CD4-positive, alpha-beta T cell treated with Interleukin-15 for 4 hours (primary cell): ENCODE data around the gene POP5.
A peak's percentile ranks its signal among the peaks of the same experiment; 100 is the strongest.

Source experiments
- DNase-seq: peaks from one replicate; pipeline ENCODE4 v3.0.0-alpha.2; 2020; ENCODE audit warnings: low spot score

Gene POP5

GRCh38 chr12:120588948-120589930 lies 8.0 kb upstream of the POP5 start:
- DNase-seq, result no peak

GRCh38 chr12:120588371-120588770 lies 7.2 kb upstream of the POP5 start:
- no peak for DNase-seq

DNA sequence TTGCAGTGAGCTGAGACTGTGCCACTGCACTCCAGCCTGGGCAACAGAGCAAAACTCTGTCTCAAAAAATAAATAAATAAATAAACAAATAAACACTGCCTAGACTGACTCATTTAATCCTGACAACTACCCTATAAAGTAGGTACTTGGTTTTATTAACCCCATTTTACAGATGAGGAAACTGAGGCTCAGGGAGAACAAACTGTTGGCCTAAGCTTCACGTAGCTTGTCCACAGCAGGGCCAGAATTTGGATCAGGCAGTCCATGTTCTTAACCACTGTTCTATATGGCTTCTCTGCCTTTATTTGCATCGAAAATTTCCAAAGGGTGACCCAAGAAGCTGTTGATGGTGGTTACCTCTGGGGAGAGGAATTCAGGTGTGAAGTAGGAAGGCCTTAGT lies 5.7 kb upstream of the POP5 start:
- DNase-seq, result no peak

GRCh38 chr12:120586206-120586605 lies 5.0 kb upstream of the POP5 start:
- no peak for DNase-seq

GRCh38 chr12:120584343-120585149 lies 3.3 kb upstream of the POP5 start:
- peak; percentile 59 for DNase-seq

DNA sequence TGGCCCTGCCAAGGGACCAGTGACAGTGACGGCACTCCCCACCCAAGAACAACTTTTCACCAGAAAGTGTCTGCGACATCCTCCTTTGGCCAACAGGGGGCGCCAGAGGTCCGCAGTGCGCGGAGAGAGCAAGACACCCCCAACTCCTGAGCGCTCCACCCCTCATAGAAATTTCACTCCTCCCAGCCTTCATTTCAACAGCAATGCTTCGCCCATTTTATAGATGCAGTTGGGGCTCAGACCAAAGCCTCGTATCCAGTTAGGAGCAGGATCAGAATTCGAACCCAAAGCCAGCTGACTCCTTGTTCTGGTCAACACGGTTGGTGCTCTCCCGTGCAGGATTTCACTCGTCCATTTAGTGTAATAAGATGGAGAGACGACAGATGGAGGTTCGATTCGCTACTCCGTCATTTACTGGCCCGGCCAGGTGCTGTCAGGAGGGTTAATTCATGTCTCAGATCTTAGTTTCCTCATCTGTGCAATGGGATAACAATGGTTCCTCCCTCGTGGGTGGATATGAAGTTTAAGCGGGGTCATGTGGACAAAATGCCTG lies 2.4 kb upstream of the POP5 start:
- peak; percentile 83 for DNase-seq

DNA sequence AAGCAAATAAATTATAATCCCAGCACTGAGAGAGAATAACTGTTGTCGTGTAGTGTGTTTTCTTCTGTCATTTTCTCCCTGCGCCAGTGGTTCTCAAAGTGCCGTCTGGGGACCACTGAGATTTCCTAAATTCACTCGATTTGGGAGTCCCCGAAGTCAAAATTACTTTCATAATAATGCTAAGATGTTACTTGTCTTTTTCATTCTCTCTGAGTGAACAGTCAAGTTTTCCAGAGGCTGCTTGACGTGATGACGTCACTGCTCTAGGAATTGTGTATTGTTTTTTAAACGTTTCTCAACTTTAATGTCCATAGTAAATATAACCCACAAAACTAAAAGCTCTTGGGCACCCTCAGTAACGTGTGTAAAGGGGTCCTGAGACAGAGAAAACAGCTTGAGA lies 796 bp upstream of the POP5 start:
- DNase-seq, result no peak

DNA sequence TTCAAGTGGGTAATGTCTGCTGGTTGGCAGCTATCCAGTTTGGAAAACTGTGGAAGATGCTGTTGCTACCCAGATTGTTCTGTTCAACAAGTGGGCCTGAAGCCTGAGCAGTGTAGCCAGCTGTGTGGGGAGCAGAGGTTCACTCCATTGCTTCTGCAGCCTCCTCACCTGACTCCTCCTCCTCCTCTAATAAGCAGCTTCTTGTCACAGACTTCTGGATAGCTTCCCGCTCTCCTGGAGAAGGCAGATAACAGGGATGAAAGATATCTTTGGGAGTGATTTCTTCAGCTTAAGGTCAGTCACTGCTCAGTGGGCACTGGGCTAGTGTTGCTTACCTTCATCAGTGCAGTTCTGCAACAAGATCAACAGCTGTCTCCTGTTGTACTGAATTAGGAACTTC lies 2.0 kb downstream of the POP5 start:
- no peak for DNase-seq

DNA sequence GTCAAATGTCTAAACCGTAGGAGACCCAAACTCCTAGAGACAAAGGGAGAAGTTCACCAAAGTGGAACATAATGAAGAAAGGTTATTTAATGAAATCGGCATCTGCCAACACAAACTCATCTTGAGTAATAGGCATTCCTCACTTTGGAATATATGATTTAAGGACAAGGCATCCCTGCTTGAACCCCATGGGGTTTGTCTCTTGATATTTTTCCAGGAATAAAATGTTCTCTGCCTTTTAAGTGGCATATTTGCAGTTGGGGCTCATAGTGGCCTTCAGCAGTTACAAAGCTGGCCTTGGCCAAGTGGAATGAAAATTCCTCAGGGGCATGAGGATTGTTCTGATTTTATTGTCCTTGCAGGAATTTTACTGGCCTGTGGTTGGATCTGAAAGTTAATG lies 7.1 kb downstream of the POP5 start:
- no peak for DNase-seq

GRCh38 chr12:120573560-120573959 lies 7.6 kb downstream of the POP5 start:
- DNase-seq, result no peak

GRCh38 chr12:120571299-120571698 lies 9.9 kb downstream of the POP5 start:
- no peak for DNase-seq

DNA sequence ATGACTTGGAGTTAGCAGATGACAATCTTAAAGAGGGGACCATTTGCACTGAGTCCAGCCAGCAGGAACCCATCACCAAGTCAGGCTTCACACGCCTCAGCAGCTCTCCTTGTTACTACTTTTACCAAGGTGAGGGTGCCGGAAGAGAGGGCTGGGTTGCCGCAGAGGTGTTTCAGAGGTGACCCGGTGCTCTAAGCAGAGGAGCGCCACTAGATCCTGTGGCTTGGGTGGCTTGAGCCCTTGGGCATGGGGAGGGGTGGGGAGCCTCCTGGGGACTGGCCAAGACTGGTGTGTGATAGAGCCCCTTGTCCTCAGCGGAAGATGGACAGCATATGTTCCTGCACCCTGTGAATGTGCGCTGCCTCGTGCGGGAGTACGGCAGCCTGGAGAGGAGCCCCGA lies 17.7 kb downstream of the POP5 start:
- no peak for DNase-seq

GRCh38 chr12:120562906-120563305 lies 18.3 kb downstream of the POP5 start:
- no peak for DNase-seq

DNA sequence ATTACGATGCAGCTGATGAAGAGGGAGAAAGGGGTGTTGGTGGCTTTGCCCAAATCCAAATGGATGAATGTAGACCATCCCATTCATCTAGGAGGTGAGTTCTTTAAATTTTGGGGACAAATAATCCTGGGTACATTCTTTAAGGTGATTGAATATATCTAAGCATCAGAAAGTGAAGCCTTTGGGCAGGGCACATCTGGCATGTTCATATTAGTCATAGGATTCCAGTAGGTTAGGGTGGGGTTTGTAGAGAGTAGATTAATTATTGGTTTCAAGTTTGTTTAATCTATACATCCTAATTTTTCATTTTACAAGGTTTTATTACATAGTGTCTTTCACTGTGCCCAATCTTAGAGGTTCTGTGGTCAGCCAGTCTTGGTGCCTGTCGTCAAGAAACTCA lies 23.6 kb downstream of the POP5 start:
- no peak for DNase-seq

DNA sequence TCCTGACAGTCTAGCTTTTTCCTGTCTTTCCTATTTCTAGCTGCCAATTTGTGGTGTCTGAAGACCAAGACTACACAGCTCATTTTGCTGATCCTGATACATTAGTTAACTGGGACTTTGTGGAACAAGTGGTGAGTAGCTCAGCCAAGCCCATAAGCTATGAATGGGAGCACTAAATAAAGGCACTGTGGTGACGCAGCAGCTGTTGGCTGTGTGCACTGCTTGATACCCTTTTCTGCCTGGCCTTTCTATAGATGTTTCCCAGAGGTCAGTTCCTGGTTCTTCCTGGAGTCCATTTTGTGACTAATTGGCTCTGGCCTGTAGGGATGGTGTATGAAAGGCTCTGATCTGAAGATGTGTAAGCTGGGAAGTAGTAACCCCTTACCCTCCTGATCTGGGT lies 26.5 kb downstream of the POP5 start:
- DNase-seq, result no peak

- no peak for DNase-seq
Measured at GRCh38 chr12:120546050-120546386, 35.2 kb downstream of the POP5 start.

- DNase-seq, result no peak
Measured at GRCh38 chr12:120544691-120545090, 36.5 kb downstream of the POP5 start.

DNA sequence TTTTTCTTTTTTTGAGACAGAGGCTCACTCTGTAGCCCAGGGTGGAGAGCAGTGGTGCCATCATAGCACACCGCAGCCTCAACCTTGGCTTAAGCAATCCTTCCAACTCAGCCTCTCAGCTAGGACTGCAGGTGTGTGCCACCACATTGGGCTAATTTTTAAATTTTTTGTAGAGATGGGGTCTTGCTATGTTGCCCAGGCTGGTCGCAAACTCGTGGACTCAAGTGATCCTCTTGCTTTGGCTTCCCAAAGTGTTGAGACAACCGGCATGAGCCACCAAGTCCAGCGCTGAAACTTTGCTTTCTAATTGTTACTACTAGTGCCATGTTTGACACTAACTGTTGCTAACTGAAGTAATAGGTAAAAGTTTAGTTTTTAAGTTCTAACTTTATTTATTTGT lies 39.0 kb downstream of the POP5 start:
- no peak for DNase-seq

DNA sequence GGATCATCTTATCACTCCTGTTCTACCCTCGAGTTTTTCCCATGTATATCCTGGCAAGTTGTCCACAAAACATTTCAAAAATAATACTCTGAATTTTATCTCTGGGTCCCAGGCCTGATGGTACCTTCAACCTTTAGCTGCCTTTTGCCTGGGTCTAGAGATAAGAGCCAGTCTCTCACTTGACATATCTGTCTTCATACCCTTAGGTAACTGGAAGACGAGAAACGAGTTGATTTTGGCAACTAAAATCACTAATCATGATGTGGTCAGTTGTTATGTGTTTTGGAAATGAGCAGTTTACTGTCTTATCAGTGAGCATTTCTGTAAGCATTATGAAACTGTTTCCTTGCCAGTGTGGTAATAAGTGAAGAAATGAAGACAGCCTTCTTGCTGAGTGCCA lies 40.8 kb downstream of the POP5 start:
- DNase-seq, result no peak

DNA sequence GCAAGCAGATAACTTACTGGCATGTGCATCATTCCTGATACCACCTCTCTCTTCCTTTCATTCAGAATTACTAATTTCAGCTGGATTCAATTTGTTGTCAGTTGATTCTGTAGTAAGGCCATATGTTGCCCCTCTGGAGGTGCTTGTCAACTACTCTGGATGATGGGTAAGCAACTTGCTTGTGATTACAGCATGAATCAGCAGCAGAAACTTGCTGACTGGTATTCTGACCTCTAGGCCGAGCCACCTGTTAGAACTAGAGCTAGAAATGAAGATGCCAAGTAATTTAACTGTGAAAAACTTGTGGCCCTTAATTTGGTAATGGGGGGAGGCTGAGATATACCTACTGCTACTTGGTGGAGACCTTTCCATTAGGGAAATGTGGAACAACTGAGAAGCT lies 41.9 kb downstream of the POP5 start:
- no peak for DNase-seq

- no peak for DNase-seq
Measured at GRCh38 chr12:120538281-120539156, 42.7 kb downstream of the POP5 start.

GRCh38 chr12:120537856-120538220 lies 43.4 kb downstream of the POP5 start:
- no peak for DNase-seq
